Amniotic epithelial cell (primary cell): Measurements from ENCODE around the gene PAQR5.

ENCODE experiments used
- DNase-seq: peaks from one replicate; pipeline ENCODE4 v3.0.0-alpha.2; 2010; ENCODE audit warnings: low read depth

PAQR5 gene

DNA sequence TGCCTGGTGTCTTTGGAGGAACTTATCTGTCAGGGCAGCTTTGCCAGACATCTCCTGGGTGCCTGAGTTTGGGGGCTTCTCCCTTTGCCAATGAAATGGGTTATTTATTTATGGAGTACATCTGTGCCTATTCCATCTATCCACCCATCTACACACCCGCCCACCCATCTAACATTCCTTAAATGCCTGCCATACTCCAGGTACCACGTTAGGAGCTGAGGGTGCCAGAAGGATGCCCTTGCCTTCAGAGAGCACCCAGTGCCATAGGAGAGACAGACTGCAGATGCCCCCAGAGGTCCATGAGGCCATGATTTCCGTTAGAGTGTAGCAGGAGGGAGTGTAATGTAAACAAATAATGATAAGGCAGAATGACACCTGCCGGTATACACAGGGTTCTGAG lies 93.6 kb downstream of the PAQR5 start:
- DNase-seq: no peak

DNA sequence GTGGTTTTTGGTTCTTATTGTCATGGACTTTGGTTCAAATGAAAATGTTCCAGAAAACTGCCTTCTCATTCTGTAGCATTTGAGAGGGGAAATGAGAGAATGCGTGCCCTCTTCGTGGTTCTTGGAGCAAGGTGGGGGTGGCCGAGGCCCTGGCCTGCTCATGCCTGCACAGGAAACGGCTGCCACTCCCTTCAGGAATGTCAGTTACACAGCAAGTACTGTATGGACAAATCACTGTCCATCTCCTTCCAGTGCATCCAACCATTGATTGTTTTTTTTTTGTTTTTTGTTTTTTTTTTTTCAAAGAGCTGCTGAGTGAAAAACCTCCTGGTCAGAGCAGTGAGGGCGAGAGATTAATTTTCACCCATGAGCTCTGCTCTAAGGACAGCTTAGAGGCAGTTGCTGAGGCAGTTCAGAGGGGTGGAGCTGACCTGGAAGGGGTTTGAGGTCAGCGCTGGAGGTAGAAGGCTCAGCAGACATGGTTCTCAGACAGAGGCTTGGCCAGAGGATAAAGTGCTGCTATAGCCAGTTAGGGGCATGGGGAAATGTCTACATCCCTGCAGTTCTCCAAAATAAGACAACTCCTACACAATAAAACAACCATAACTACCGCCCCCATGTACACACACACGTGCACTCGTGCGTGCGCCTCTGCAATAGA lies 95.2 kb downstream of the PAQR5 start:
- DNase-seq: no peak

DNA sequence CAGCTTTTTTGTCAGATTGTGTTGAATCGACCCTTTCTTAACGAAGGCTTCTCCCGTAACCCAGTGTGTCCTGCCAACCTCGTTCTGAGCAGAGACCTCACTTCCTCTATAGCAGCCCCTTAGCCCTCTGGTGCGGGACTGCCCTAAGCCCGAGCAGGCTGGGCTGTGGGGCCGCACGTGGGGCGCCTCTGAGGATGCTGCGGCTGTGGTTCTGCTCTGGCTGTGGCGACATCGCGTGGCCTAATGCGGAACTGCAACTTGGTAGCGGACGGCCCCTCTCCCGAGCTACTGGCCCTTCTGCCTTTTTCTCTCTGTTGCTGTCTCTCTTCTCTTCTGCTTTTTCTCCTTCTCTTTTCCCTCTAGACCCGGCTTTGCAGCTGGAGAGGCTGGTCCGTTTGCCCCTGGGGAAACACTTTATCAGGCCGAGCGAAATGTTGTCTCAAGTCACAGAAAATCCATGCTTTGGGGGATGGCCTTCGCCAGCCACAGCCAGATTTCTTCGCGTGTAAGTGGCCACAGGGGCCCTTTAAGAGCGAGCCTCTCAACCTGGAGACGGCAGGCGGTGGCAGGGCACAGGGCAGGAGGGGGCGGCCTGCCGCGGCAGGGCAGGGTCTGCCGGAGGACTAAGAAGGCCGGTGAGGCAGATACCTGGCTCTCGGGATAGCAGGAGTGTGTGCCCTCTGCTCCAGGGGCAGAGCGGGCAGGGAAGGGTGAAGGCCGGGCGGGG lies 96.0 kb downstream of the PAQR5 start:
- DNase-seq: peak; percentile 54

DNA sequence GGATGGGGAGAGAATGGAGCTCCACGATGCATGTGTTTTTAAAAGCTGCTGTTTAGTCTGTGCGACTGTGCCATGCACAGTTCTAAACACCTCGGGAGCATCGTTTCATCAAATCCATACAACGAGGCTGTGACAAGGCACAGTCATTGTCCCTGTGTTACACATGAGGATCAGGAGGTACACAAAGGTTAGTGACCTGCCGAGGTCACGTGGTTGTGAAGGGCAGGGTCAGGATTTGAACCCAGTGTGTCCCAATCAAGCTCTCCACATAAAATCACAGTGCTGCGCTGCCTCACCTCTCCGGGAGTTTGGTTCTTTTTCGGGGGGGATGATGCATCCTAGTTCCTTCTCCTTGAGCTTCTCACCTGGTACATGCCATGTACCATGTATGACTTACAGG lies 96.7 kb downstream of the PAQR5 start:
- no peak for DNase-seq

DNA sequence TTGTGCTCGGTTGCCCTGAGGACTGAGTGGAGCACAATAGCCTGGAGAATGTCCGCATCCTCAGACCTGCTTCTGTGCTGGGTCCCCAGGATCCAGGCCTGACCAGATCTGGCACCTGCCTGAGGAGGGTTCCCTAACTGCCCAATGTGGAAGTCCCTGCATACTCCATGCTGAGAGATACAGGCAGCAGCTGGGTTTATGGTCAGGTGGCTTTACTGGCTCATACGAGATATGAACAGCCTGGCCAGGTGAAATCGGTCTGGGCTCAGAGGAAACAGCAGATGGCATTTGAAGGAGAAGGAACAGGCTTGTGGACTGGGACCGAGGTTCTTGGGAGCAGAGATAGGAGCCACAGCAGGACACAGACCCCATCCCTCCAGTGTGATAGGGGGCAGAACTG lies 97.3 kb downstream of the PAQR5 start:
- DNase-seq: no peak

DNA sequence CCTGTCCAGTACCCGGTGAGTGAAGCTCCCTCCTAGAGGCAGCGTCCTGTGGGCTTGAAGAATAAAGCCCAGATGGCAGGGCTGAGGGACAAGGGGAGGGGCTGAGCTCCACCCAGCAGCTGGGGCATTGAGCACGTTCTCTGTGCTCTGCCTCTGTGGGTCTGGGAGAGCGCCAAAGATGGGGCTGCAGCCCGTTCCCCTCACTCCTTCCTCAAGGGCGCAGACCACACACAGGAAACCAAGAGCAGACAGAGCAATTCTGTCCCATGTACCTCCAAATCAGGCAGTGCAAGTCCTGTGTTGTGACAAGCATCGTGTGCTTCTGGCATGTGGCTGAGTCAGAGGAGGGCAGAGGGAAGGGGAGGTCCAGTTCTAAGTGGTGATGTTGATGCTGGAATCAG lies 99.8 kb downstream of the PAQR5 start:
- DNase-seq: no peak

DNA sequence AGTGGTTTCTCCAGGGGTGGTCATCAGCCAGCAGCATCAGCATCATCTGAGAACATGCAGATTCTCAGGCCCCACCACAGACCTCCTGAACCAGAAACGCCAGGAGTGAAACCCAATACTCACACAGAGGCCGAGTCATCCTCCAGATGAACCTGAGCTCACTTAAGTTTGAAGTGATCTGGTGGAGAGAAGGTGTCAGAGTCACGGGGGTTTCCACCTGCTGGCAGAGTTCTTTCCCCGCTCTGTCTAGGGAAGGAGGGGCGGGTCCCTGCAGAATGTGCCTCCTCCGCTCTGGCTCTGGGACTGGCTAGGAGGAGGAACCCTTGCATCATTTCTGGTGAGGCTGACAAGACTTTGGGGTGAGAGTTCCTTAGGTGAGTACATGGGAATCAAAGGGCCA lies 102.1 kb downstream of the PAQR5 start:
- no peak for DNase-seq

DNA sequence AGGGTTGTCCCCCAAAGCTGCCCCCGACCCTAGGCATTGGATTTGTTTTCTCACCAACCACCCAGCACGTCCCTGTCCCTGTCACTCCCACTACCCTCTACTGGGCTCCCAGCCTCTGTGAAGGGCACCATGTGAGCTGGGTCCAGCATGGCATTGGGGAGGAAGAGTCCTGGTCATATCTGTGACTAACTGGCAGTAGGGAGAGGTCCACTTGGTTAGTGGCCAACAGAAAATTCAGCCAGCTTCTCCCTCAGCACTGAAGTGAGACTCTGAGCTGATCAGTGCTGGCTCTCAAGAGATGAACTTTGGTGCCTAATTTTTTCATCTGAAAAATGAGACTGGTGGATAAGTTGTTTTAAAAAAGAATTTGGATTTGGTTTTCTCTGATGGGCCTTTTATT lies 104.1 kb downstream of the PAQR5 start:
- DNase-seq: no peak

DNA sequence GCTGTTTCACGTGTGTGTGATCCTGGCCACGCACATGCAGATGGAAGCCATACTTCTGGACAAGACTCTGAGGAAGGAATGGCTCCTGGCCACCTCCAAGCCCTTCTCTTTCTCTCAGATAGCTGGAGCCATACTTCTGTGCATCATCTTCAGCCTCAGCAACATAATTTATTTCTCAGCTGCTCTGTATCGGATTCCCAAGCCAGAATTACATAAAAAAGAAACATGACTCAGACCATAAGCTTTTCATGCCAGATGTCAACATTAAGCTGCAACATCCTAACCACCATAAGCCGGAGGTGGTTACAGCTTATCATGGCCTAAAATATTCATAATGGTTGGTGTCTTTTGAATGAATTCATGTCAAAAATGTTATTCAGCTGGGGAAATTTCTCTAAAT lies 104.9 kb downstream of the PAQR5 start:
- DNase-seq: peak; percentile 97

DNA sequence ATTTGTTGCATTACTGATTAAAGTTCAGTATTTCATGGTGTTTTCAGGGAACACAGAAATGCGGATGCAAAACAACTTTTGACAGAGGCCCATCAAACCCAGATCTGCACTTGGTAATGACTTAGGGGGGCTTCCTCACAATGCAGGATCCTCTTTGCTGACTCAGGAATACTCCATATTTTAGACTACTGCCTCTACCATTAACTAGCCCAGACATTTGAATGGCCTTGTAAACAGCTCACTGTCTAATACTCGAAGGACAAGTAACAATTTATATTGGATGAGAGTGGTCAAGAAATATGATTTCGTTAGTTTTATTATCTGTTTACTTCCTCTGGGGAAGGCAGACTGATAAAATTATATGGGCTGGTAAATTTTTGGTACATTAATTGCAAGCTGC lies 106.4 kb downstream of the PAQR5 start:
- no peak for DNase-seq

DNA sequence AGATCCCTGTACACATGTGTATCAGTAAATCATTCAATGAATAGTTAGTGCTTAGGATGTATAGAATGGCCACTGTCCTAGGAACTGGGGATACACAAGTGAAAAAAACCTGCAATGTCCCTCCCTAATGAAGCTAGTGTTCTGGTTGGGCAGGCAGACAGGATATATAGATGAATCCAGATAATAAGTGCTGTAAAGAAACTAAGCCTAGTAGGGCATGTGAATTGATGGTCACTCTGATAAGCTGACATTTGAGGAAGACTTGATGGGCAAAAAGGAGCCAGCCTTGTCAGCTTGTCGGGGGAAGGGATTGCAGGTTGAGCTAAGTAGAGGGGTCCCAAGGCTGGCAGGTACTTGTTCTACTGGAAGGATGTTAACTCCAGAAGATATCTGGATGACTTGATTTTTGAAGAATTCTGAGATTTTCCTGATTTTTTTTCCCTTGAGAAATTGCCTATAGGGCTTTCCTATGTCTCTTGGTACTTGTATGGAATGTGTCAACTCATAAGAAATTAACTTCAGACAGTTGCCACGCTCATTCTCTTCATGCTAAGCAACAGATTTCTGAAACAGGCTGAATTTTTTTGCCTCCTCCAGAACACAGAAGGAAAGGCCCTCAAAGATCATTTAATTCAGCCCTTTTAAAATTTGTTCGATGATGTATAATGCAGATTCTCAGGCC lies 109.1 kb downstream of the PAQR5 start:
- DNase-seq: no peak

DNA sequence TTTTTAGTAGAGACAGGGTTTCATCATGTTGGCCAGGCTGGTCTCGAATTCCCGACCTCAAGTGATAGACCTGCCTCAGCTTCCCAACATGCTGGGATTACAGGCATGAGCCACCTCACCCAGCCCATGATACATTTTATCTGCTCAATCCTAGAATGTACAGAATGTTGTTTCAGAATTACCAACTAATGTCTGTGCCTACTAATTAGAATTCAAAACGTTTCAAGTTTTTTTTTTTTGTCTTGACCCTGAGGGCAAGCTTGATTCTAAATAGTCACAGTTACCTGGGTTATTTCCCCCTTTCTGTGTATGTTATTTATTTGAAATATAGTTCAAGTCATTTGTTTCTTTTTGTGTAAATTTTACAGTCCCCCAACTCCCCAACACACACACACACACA lies 110.1 kb downstream of the PAQR5 start:
- DNase-seq: no peak

DNA sequence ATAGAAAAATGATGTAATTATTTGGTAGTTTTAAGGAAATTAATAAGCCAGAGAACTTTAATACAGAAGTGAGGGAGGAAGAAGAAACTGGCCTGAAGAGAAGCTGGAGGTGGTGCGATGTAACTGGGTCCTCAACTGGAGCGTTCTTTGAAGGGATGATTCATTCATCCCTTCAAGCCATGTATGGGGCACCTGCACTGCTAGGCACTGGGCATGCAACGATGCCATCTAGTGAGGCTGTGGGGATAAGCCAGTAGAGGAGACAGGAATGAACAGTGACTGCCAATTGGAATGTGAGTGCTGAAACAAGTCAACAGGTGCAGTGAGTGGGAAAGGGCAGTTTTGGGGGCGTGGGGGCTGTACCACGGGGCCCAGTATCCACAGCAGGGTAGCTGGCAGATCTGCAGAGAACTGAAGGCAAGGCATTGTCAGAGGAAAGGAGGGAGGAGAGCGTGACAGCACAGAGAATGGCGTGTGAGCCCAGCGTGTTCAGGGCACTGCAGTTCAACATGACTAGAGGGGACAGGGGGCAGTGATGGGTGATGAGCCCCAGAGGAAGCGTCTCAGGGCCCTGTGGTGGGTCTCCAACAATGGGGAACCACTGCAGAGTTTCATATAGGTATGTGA lies 111.6 kb downstream of the PAQR5 start:
- DNase-seq: peak; percentile 43

DNA sequence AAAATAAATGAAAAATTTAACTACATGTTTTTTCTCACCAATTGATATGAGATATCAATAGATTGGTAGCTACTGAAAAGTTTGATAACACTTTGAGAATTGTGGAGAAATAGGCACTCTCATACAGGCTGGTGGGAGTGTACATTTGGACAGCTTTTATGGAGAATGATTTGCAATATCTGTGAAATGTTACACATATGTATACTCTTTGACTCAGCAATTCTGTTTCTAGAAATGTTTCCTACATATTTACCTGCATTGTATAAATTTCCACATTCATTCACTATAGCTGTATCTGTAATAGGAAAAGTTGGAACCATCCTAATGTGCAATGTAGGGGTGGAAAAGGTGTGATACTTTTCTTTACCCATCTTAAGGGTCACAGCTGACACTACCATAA lies 113.6 kb downstream of the PAQR5 start:
- DNase-seq: no peak

DNA sequence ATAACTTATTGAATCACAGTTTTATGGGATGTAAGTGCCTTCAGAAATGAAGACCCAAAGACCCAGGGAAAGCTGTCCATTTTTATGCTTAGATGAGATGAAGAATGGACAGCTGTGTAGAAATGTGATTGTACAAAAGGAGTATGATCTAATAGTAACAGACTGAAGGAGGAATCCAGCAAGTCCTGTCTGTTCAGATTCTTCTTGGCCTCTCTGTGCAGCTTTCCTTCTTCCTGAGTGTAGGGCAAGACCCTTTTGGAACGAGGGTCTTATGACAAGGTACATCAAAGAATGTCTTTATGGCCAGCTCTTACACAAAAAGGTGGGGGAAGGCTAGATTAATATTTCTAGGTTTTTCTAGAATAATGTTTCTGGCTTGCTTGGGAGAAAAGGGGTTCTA lies 114.0 kb downstream of the PAQR5 start:
- DNase-seq: no peak

DNA sequence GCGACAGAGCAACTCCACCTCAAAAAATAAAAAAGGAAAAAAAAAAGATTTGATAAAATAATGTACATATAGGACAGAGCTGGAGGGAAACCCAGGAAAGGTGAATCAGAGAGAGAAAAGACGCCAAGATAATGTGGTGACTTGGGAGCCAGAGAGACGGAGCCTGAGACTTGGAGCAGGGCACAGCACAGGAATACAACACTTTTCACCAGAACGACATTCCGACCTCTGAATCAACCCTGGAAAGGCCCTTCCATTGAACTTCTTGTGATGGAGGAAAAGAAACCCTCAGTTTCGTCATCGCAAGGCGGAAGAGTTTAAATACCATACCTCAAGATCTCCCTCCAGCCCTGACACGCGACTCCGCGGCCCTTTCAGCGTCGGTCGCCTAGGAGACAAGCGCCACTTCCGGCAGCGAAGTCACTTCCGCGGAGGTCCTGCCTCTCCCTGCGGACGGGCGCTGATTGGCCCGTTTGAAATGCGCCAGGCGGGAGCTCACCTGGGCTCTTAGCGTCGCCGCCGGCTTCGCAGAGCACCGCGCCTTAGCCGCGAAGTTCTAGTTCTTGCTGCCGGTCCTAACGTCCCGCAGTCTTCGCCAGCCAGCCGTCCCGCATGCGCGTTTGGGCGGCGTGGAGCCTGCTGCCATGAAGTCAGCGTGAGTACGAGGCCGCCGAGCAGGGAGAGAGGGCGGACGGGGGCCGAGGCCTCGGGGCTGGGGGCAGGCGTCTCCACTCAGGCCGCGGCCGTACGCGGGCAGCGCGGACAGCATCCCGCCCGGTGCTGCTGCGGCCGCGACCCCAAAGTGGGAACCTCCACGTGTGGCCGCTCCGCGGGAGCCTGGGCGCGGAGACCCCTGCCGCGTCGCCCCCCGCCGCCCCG lies 115.3 kb downstream of the PAQR5 start, which contains the start of gene KIF23:
Gene KIF23, plus strand, starts transcription at position 528 of the 879 bp plus-strand sequence. Its CDS starts 117 bp downstream, at position 645.
- peak; percentile 91 for DNase-seq

DNA sequence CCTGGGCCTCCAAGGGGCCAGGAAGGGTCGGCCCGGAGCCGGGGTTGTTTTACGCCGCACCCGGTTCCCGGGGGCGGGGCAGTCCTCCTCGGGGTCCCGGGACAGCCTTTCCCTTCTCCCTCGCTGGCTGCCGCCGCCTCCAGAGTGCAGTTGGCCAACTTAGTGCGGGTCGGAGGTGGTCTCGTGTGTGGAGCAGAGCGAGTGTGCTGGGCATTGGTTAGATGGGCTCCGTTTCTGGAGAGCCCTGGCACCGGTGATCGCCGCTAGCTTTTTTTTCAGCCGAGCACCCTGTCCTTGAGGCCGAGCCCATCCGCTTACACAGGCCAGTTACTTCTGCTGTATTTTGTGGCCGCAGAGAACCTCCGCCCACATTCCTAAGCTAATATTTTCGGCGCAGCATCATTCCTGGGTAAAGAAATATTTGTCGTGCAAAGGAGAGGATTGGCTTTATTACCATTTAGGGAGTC lies 116.0 kb downstream of the PAQR5 start:
- DNase-seq: peak; percentile 89

DNA sequence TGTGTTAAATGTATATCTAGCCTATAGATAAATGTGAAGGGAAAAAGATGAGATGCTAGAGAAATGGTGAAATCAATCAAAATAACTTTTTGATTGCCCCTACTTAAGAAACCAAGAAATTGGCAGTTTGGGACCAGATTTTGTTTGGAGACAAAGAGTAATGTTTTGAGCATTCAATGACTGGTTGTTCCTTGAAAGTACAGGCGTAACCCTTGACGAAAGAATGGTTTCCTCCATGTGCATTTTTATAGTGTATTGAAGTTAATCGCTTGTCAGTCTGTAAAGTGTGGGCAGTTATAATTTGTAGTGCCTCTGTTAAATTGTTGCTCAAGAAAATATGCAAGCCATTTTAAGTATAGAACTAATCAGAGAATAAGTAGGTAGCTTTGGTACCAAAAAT lies 116.7 kb downstream of the PAQR5 start:
- peak; percentile 45 for DNase-seq

DNA sequence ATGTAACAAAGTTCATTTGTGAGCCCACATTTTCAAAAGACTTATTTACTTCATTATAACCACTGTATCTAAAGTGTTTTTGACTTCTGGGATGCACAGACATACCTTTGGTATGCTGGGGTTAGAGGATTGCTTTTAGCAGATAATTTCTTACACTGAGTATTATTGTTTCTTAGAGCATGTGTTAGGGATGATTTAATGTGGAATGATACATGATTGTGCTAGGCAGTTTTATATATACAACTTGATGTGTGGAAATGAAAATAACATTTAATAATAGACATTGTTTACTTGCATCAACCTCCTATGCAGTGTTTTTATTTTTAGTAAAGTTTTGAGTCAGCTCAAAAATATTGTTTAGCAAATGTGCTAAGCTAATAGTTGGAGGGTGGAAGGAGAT lies 118.9 kb downstream of the PAQR5 start:
- peak; percentile 71 for DNase-seq

DNA sequence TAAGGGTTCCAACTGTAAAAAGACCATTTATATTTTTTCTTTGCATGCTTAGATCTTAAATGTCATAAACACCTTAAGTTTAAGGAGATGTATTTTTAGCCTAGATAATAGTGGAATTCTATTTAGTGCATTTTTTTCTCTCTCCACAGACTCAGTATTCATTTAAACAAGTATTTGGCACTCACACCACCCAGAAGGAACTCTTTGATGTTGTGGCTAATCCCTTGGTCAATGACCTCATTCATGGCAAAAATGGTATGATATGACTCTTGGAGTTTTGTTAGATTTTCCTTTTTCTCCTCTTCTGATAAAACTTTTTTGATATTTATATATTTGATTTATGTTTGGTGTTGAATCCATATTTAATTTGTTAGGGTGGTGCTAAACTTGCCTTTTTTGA lies 122.8 kb downstream of the PAQR5 start:
- peak; percentile 58 for DNase-seq

DNA sequence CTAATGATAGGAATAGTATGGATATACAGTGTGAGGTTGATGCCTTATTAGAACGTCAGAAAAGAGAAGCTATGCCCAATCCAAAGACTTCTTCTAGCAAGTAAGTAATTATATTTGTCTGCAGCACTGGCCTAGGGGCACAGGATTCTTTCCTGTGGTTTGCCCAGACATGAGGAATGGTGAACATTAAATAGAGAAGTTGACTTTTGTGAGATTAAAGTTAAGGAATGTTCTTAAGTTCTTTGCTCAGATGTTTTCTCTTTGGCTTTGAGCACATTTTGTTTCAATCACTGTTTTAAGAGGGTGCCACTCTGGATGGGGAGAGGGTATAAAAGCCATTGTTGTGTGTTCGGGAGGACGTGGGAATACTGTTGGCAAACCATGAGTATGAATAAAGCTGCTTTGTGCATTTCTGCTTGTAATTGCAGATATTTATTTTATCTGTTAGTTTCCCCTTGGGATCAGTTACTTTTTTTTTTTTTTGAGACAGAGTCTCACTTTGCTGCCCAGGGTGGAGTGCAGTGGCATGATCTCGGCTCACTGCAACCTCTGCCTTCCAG lies 123.7 kb downstream of the PAQR5 start:
- peak; percentile 49 for DNase-seq
